GM18519 (cell line): ENCODE results near the gene STRA6.

Experiments used
- ATAC-seq: cut with Tn5 transposase; IDR thresholded peaks from one replicate; pipeline ENCODE4 v1.9.1; 2021; ENCODE audit warnings: mild to moderate bottlenecking, moderate library complexity; ENCODE audit not compliant: unreplicated experiment, low FRiP score

Gene STRA6, protein sequence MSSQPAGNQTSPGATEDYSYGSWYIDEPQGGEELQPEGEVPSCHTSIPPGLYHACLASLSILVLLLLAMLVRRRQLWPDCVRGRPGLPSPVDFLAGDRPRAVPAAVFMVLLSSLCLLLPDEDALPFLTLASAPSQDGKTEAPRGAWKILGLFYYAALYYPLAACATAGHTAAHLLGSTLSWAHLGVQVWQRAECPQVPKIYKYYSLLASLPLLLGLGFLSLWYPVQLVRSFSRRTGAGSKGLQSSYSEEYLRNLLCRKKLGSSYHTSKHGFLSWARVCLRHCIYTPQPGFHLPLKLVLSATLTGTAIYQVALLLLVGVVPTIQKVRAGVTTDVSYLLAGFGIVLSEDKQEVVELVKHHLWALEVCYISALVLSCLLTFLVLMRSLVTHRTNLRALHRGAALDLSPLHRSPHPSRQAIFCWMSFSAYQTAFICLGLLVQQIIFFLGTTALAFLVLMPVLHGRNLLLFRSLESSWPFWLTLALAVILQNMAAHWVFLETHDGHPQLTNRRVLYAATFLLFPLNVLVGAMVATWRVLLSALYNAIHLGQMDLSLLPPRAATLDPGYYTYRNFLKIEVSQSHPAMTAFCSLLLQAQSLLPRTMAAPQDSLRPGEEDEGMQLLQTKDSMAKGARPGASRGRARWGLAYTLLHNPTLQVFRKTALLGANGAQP

DNA sequence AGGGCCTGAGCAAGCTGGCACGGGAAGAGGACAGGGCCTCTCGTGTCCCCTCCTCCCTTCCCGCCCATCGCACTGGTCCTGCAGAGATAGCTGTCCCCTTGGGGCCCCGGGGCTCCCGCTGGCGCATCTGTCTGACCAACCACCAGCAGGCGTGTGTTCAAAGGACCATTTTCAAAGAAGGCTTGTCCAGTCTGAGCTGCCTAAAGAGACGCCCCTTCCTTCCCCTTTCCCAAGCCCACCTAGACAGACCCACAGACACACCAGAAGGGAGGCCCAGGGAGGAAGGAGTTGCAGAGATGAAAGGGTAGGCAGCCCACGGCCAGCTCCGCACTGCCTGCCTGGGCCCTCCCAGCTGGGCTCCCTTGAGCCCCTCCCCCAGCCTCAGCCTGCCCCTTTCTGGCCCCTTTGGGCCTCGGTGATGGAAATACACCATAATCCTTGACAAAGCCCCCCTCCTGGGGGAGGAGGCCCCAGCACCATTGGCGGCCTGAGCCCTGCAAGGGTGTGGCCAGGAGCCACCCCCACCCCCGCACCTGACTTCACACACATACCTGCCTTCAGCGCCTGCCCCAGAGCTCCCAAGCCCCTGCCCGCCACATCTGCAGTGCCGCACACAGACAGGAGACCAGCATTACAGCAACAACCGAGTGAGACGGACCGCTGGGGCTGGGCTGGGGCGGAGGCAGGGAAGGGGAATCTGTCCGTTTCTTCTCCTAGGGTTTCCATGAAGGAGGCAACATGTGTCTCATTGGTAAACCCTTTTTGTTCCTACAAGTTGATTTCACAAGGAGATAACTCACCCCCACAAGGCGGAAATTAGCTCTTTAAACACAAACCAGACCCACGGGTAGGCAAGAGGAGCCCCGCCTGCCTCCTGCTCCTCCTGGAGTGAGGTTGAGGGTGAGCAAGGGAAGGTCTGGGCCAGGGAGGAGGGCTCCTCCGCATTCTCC, at the start of gene STRA6:
Gene STRA6 (minus strand): TSS at position 336 of the 950 bp plus-strand sequence. CDS start 520 bp downstream, outside the sequence.
- ATAC-seq = no peak

DNA sequence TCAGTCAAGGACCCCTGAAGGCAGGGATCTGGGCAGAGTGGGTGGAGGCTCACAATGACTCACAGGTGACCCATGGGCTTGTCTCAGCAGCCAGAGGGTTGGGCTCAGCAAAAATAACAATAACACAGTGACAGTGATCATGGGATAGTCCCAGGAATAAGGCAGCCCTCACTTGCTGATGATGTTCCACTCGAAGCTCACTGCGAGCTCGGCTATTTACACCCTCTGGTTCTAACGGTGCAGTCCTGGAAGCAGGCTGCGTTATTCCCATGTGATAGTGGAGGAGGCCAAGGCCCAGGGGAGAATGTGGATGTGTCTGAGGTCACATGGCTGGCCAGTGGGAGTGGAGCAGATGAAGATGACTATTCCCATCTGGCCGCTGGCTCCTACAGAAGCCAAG, 49.7 kb upstream of the STRA6 start:
- ATAC-seq = no peak

DNA sequence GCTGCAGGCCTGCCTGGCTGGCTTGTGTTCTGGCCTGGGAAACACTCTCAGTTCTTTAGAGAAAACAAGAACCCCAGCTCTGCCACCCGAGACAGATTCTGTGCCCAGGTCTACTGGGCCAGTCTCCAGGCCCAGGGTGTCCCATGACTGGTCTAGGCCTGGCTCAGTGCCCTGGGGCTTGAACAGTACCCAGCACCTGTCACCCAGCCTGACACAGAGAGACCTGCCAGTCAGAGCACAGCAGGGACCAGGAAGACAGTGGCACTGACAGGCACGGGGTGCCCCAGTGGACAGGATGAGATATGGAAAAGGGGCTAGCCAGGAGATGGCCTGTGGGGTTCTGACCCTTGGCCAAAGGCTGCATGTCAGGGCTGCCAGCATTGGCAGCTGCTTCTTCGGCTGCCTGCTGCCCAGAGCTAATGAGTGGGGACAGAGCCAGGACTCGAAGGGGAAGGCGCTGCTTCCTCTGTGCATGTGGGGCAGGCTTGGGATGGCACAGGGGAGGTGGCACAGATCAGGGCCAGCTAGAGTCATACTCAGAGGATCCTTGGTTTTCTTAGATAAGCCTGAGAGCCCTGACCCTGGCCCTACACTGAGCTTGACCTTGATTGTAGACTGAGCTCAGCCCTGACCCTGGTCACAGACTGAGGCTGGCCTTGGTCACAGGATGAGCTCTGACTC, 48.7 kb upstream of the STRA6 start:
- ATAC-seq = no peak

DNA sequence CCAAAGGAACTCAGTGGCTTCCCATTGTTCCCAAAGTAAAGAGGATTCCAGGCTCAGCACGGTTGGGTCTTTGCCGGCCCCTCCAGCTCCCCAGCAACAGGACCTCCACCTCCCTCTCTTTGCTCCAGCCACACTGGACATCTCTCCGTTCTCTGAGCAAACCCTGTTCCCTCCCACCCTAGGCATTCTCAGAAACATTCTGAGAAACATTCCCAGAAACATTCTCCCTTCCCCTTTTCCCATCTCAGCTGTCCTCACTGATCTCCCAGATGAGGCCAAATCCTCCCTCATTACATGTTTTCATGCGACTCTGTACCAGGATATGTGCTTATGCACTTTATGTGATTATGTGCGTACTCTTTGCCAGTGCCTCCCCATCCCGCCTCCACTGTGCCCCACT, 47.7 kb upstream of the STRA6 start:
- no peak for ATAC-seq

DNA sequence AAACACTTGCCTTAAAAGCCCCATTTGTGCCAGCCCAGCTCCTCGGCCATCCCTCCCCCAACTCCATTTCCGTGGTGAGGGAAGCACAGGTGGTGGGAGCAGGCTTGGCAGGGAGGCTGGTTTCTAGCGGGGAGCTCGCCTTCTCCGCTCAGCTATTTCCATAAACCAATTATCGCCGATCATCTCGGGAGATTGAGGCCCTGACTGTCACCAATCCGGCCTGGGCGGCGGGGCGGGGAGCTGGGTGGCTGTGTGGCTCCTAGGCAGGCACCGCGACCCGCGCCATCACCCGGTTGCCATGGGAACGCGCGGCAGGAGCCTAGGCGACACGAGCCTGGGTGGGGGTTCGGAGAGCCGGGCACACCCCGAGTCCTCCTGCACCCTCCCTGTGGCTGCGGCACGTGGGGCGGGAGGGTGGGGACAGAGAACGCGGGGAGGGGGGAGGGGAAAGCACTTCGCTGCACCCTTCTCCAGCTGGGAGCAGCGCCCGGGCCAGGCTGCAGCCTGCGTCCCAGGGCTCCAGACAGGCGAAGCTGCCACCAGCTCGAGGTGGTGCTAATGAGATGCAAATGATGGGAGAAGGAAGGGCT, 42.9 kb upstream of the STRA6 start:
- no peak for ATAC-seq

DNA sequence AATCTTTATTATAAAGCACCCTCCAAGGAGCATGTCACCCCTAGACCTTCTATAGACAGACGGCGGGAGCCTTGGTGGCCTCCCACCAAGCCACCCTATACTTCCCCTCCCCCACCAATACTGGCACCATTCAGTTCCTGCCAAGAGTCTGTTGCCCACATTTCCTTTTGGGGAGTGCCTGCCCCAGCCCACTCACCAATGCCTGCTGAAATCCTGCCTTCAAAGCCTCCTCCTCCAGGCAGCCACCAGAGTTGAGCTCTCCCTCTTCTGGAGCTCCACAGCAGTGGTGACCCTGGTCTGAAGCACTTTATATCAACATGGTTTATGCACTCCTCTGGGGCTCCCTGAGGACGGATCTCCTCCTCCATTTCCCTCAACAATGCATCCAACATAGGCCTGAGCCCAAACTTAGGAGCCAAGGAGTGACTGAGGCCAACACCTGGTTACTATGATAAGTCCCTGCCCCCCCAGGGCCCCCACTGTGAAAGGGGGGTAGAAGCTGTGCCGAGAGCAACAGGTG, 42.3 kb upstream of the STRA6 start:
- no peak for ATAC-seq

DNA sequence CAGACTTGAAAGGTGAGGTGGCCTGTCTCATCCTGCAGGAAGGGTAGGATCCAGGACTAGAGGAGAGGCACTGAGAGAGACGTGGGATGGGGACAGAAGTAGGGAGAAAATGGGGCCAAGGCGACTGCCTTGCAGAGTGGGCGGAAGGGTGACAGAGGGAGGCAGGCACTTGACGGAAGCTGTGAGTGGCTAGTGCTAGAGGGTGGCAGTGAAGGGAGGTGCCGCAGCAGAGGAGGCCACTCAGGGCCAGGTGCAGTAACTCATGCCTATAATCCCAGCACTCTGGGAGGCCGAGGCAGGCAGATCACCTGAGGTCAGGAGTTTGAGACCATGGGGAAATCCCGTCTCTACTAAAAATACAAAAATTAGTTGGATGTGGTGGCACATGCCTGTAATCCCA, 40.8 kb upstream of the STRA6 start:
- no peak for ATAC-seq

DNA sequence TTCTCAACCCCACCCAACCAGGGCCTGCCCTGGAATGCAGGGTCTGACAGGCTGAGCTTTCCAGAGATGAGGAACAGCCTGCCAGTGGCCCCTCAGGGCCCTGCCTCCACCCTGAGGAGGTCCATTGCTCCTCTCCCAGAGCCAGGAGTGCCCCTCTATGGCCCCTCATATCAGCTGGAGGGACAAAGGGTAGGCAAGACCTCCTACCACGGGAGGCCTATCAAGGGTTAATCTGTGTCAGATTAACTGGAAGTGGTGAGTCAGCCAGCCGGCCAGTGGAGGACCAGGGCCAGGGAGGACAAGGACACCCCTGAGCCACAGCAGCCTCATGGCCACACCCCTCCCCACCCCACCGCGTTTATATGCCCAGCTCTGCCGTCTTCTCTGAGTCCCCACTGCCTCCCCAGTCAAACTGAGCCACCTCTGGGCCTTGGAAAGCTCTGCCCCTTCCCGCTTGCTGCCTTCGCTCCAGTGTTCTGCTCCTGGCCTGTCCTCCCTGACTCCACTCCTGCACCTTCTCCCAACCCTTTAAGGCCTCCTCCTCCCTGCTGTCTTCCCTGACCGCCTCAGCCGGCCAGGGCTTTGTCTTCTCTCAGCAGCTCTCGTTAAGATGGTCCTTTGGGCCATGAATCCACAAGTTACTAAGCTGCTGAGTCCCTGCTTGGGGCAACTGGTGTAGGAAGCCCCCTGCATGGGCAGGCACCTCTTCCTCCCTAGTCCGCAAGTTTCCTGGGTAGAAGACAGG, 40.0 kb upstream of the STRA6 start:
- ATAC-seq = no peak

DNA sequence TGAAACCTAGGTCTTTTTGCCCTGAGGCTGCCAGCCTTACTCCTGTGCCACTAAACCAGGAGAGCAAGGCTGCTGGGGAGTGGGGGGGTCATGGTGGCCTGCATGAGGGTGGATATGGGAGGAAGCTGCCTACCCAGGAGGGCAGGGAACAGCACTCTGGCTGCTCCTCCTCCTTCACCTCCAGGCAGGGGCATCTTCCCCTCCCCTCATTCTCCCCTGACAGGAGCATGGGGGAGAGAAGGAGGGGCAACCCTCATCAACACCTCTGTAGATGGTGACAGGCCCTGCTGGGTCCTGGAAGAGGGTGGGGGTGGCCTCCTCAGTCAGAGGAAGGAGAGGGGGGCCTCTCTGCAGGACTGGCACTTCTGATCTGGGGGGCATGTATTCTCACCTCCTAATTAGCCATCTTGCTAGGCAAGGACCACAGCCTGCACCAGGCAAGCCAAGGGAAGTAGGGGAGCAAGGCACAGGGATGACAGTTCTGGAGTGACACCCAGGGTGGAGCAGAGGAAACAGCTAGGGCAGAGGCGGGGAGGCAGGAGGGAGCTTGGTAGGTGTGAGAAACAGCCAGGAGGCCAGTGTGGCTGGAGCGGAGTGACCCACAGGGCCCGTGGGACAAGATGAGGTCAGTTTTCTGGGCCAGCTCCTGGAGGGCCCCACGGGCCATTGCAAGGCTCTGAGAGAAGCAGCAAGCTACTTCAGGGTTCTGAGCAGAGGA, 38.5 kb upstream of the STRA6 start:
- ATAC-seq = no peak

DNA sequence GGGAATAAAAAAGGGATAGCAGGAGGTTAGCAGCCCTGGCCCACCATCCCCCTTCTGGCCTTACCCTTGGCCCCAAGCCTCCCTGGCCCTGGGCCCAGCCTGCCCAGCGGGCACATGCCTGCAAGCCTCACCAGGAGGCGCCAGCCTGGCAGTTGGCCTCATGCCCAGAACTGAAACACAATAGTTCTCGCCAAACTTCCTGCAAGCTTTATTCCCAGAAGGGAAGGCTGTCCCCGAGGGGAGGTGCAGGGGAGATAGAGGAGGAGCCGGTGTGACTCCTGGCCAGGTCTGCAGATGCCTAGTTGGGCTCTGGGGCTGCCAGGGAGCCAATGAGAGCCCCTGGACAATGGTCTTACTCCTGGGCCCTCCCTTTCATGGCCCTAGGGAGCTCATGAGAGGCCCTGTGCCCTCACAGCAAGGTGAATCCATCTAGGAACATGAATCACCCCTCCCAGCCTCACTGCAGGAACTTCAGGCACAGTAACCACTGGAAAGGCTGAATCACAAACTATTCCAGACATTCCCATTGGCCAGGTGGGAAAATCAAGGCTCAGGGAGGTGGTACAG, 37.5 kb upstream of the STRA6 start:
- ATAC-seq = no peak

DNA sequence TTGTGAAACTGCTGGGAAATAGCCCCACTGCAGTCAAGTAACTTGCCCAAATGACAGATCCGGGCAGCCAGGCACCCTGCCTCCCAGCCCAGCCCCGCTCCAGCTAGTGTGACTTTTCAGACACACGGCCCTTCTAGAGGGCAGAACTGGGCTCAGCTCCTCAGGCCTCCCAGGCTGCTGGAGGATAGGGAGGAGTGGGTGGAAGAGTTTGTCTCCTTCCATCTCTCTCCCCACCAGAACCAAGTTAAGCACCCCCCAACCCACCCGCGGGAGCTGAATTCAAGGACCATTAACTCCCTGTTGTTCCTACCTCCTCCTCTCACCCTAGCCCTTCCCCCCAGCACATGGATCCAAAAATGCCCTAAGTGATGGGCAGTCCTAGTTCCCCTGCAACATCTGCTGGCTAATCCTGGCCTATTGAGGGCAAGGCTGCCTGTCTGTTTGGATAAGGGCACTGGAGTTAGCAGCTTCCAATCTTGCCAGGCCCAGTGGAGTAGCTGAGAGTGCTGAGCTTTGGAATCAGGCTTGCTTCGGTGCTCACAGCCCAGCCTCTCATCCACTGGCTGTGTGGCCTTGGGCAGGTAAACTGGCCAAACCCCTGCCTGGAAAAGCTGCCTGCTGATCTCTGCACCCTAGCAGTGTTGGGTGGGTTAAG, 36.6 kb upstream of the STRA6 start:
- no peak for ATAC-seq

DNA sequence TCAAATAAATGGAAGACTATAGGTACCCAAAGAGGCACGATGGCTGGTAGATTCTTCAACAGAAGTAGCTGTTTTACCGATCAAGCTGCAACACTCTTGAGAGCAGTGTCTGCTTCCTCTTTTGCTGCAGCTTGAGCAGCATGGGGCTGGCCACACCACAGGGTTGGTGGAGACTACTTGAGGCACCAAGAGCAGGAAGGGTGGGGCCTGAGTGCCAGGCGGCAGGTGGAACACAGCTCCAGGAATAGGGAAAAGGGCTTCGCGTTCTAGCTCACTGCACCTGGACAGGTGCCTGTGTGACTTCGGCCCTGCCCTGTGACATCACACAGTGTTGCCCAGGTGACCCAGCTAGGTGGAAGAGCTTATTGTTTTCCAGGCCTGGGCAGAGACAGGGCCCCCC, 33.4 kb upstream of the STRA6 start, which contains the start of gene CCDC33:
Gene CCDC33 (plus strand): TSS at position 365 of the 400 bp plus-strand sequence. CDS start 394 bp downstream, outside the sequence.
- no peak for ATAC-seq

DNA sequence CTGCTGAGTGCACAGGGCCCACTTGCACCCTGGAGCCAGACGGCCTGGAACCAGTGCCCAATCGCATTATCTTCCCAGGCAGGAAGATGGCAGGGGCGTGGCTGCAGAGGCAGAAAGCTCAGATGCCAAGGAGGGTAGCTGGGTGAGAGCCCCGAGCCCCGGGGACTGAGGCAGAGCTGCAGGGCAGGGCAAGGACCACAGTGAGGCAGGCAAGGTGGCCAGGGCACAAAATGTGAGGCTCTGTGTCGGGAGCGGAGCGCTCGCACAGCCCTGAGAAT, 31.9 kb upstream of the STRA6 start:
- no peak for ATAC-seq

DNA sequence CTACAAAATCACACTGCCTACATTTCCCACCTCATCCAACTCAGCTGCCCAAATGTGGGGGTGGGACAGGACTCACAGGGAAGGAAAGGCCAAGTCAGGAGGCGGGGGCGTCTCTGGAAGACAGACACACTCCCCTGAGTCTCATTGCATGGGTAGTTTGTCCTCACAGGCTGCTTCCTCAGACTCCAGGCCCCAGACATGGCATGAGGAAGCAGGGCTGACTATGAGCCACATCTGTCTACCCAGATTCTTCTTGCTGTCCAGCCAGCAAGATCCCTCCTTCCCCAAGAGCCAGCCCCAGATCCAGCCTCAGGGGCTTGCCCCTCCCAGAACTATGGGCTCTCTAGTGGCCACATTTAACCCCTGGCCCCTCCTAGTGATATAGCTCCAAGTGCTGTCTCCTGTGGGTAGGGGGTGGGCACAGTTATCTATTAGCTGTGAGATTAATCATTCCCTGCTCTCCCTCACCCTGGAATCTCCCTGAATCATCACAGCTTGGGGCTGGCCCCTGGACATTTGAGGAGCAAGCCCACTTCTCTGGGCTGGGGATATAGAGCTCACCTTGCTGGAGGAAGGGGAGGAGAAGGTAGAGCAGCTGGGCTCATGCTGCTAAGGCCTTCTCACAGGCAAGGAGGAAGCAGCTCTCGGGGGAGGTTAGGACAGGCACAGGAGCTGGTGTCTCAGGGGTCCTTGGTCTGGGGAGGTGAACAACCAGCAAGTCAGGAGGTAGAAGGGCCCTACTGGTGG, 31.4 kb upstream of the STRA6 start:
- ATAC-seq = no peak

DNA sequence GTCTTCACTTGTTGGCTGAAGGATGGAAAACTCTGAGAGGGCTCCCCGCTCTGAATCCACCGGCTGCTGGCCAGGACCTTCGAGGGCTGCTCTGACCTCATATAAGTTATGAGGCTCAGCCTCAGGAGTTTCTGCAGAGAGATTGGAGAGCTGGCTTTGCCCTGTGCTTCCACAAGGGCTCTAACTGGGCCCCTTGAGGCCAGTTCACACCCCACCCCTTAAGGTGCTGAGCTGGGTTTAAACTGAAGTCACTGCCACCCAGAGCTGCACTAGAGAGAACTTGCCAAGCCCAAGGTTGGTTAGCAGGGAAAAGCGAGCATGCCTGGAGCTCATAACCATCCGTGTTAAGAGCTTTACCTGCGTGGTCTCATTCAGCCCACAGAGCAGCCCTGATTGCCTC, 30.8 kb upstream of the STRA6 start:
- ATAC-seq = no peak

DNA sequence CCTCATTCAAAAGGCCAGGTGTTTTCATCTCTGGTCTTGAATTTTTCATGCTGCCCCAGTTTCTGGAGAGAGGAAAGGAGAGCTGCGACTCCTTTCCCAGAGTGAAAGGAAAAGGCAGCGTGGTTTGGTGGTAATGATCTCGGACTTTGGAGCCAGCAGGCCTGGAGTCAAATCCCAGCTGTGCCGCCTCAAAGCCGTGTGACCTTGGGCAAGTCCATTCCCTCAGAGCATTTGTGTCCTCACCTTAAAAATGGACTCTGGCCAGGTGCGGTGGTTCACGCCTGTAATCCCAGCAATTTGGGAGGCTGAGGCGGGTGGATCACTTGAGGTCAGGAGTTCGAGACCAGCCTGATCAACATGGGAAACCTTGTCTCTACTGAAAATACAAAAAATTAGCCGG, 28.9 kb upstream of the STRA6 start:
- ATAC-seq = no peak

DNA sequence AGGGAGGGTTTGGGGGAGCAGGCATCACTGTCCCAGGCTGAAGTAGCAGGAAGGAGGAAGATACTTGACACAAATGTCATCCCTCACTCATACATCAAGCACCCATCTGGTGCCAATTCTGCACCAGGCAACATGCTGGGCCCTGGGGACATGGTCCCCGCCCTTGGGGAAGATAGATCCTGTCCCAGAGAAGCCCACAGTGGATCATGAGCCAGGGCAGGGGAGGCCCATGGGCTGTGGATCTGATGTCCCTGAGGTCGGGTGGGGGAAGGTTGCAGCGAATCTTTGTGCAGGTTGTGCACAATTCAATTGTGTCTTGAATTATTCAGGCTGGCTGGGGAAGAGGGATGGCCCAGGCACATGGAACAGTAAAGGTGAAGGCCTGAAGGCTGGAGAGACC, 27.1 kb upstream of the STRA6 start:
- ATAC-seq = no peak
